ENCODE data around the gene MAGI2. TPM values are rescaled to one million over a fixed set of nuclear protein-coding genes. Genes with fewer than 3 reads are reported as not detected.
A peak's percentile ranks its signal among the peaks of the same experiment; 100 is the strongest.
"Not testable (repeated sequence)": the region's sequence is repeated elsewhere in the genome, so short reads cannot be mapped to it uniquely, and the experiment has no call there.

The MAGI2 gene
- total RNA-seq, 1 experiment from 2014 or later = 0.07 TPM

DNA sequence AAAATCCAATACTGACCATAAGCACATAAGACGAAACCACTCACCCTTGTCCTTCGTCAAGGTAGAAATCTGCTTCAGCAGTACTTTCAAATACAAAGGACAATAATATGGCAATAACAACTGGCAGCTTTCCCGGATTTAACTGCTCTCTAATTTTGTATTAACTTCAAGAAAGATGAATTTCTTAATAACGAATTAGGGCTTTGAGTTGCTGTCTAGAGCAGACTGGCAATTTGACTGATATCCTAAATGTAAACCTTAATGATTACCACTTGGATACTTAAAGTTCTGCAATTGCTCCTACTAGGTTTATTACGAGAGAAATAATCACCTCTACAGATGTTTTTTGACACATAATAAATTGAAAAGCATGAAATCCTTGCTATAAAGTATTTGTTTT, 418.7 kb downstream of the MAGI2 start:
- ChIA-PET CTCF (no interaction called here), POLR2A (no interaction called here)
- no peaks in the 10 kb centered on the region for H3K4me1 Mint-ChIP-seq (ENCODE audit: insufficient read depth, unreplicated experiment)
- H3K9me3 Mint-ChIP-seq (ENCODE audit: unreplicated experiment) = no peaks in the 10 kb centered on the region
- no TSS peak for BruUV-seq (replicated peaks)
- TF ChIP-seq, protein P1, sequence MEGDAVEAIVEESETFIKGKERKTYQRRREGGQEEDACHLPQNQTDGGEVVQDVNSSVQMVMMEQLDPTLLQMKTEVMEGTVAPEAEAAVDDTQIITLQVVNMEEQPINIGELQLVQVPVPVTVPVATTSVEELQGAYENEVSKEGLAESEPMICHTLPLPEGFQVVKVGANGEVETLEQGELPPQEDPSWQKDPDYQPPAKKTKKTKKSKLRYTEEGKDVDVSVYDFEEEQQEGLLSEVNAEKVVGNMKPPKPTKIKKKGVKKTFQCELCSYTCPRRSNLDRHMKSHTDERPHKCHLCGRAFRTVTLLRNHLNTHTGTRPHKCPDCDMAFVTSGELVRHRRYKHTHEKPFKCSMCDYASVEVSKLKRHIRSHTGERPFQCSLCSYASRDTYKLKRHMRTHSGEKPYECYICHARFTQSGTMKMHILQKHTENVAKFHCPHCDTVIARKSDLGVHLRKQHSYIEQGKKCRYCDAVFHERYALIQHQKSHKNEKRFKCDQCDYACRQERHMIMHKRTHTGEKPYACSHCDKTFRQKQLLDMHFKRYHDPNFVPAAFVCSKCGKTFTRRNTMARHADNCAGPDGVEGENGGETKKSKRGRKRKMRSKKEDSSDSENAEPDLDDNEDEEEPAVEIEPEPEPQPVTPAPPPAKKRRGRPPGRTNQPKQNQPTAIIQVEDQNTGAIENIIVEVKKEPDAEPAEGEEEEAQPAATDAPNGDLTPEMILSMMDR (IDR thresholded peaks at IDR 0.05; ENCODE audit: unreplicated experiment) = no peak
- H3K27ac Mint-ChIP-seq (ENCODE audit: low read depth, unreplicated experiment) = no peak overlapping the region
- intact Hi-C loops (cut with micrococcal nuclease) = no loop called here
- peak; percentile 2 for DNase-seq (ENCODE audit: unreplicated experiment)
- H3K36me3 Mint-ChIP-seq (ENCODE audit: insufficient read depth, unreplicated experiment) = no peaks in the 10 kb centered on the region
- H3K27me3 Mint-ChIP-seq (ENCODE audit: insufficient read depth, unreplicated experiment) = peaks cover 33% of the 10 kb centered on the region
- H3K4me3 Mint-ChIP-seq (ENCODE audit: unreplicated experiment) = no peak overlapping the region

DNA sequence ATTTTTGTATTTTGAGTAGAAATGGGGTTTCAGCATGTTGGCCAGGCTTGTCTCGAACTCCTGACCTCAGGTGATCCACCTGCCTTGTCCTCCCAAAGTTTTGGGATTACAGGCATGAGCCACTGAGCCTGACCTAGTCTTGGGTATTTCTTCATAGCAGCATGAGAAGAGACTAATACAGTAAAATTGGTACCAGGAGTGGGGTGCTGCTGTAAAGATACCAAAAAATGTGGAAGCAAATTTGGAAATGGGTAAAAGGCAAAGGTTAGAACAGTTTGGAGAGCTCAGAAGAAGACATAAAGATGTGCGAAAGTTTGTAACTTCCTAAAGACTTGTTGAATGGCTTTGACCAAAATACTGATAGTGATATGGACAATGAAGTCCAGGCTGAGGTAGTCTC, 433.8 kb downstream of the MAGI2 start:
- H3K27ac Mint-ChIP-seq (ENCODE audit: low read depth, unreplicated experiment); H3K4me3 Mint-ChIP-seq (ENCODE audit: unreplicated experiment); H3K4me1 Mint-ChIP-seq (ENCODE audit: insufficient read depth, unreplicated experiment); DNase-seq (ENCODE audit: unreplicated experiment); H3K36me3 Mint-ChIP-seq (ENCODE audit: insufficient read depth, unreplicated experiment); BruUV-seq (replicated peaks); H3K27me3 Mint-ChIP-seq (ENCODE audit: insufficient read depth, unreplicated experiment); CTCF ChIA-PET; POLR2A ChIA-PET; intact Hi-C loops (cut with micrococcal nuclease): not testable (repeated sequence)
- H3K9me3 Mint-ChIP-seq (ENCODE audit: unreplicated experiment) = peaks cover 23% of the 10 kb centered on the region

DNA sequence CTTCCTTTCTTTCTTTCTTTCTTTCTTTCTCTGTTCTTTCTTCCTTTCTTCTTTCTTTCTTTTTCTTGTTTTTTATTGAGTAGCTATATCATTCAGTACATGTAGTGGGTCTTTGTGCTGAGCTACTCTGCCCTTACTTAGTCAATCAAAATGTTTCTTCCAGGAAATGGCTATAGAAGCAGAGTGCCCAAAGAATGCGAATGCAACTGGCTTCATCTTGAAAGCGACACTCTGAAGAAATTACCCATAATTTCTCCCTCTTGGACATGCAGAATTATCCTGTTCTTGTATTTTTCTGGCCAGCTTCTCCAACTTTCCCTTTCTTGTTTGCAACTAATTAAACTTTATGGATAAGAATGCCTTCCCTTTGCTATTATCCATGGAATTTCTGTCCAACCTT, 441.5 kb downstream of the MAGI2 start:
- no peak for DNase-seq (ENCODE audit: unreplicated experiment)
- TF ChIP-seq, protein P1 (IDR thresholded peaks at IDR 0.05; ENCODE audit: unreplicated experiment) = no peak
- CTCF ChIA-PET = no interaction called here
- H3K4me3 Mint-ChIP-seq (ENCODE audit: unreplicated experiment) = no peak overlapping the region
- H3K27me3 Mint-ChIP-seq (ENCODE audit: insufficient read depth, unreplicated experiment) = peaks cover 23% of the 10 kb centered on the region
- no peaks in the 10 kb centered on the region for H3K4me1 Mint-ChIP-seq (ENCODE audit: insufficient read depth, unreplicated experiment)
- BruUV-seq (replicated peaks) = no TSS peak
- H3K36me3 Mint-ChIP-seq (ENCODE audit: insufficient read depth, unreplicated experiment) = no peaks in the 10 kb centered on the region
- intact Hi-C loops (cut with micrococcal nuclease) = no loop called here
- POLR2A ChIA-PET = no interaction called here
- no peak overlapping the region for H3K27ac Mint-ChIP-seq (ENCODE audit: low read depth, unreplicated experiment)
- peaks cover 7% of the 10 kb centered on the region for H3K9me3 Mint-ChIP-seq (ENCODE audit: unreplicated experiment)

DNA sequence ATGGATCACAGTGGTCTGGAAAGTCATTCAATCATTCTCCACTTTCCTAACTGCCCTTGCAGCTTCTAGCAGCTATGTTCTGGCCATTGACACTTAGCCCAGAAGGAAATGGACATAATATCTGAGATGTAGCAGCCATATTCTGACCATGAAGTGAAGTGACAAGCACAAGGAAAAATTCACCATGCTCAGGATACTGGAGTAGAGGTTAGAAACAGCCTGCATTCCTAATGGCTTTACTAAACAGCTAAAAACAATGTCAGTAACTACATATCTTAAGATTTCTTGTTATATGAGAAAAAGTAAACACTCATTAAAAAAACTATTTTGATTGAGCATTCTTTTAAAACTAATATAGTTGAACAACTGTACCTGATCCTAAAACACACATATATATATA, 443.8 kb downstream of the MAGI2 start:
- POLR2A ChIA-PET = no interaction called here
- TF ChIP-seq, protein P1 (IDR thresholded peaks at IDR 0.05; ENCODE audit: unreplicated experiment) = no peak

DNA sequence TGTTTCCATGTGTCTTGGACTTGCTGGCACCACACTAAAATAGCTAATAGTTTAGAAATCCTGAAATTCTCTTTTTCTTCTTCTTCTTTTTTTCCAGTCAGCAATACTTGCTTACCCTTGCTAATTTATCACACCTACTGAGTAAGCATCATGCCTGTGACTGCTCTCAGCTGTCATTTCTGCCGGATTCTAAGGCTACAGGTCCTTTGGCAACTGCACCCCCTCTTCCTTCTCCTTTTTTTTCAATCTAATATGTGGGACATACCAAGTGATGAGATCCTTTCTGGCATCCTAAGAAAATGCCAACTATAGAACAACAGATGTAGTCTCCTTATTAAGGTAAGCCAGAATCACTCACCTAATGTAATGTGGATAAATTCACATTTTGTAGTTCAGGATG, 444.7 kb downstream of the MAGI2 start:
- Mint-ChIP-seq H3K27ac (ENCODE audit: low read depth, unreplicated experiment) (no peak overlapping the region), H3K27me3 (ENCODE audit: insufficient read depth, unreplicated experiment) (peaks cover 44% of the 10 kb centered on the region), H3K9me3 (ENCODE audit: unreplicated experiment) (no peaks in the 10 kb centered on the region), H3K4me1 (ENCODE audit: insufficient read depth, unreplicated experiment) (no peaks in the 10 kb centered on the region), H3K36me3 (ENCODE audit: insufficient read depth, unreplicated experiment) (no peaks in the 10 kb centered on the region), H3K4me3 (ENCODE audit: unreplicated experiment) (no peak overlapping the region)
- no peak for DNase-seq (ENCODE audit: unreplicated experiment)
- TF ChIP-seq, protein P1 (IDR thresholded peaks at IDR 0.05; ENCODE audit: unreplicated experiment) = no peak
- CTCF ChIA-PET = no interaction called here
- POLR2A ChIA-PET = no interaction called here
- BruUV-seq (replicated peaks) = no TSS peak
- intact Hi-C loops (cut with micrococcal nuclease) = no loop called here

More for the DNA sequence above, 443.8 kb downstream of the MAGI2 start:
- CTCF ChIA-PET = no interaction called here
- no peak for DNase-seq (ENCODE audit: unreplicated experiment)
- Mint-ChIP-seq H3K4me1 (ENCODE audit: insufficient read depth, unreplicated experiment) (no peaks in the 10 kb centered on the region), H3K27ac (ENCODE audit: low read depth, unreplicated experiment) (no peak overlapping the region), H3K27me3 (ENCODE audit: insufficient read depth, unreplicated experiment) (peaks cover 36% of the 10 kb centered on the region), H3K9me3 (ENCODE audit: unreplicated experiment) (no peaks in the 10 kb centered on the region), H3K4me3 (ENCODE audit: unreplicated experiment) (no peak overlapping the region), H3K36me3 (ENCODE audit: insufficient read depth, unreplicated experiment) (no peaks in the 10 kb centered on the region)
- intact Hi-C loops (cut with micrococcal nuclease) = no loop called here
- no TSS peak for BruUV-seq (replicated peaks)

All from MCF 10A (cell line).